NCI-H2029 treated with DMSO at 0.1 percent for 48 hours (cell line): ENCODE measurements around the gene OPN1MW.
"Not testable (repeated sequence)": the region's sequence is repeated elsewhere in the genome, so short reads cannot be mapped to it uniquely, and the experiment has no call there.

Source experiments
- DNase-seq: peaks from one replicate; lab custom pipeline; 2025; lab: John Stamatoyannopoulos, UW

Gene OPN1MW

DNA sequence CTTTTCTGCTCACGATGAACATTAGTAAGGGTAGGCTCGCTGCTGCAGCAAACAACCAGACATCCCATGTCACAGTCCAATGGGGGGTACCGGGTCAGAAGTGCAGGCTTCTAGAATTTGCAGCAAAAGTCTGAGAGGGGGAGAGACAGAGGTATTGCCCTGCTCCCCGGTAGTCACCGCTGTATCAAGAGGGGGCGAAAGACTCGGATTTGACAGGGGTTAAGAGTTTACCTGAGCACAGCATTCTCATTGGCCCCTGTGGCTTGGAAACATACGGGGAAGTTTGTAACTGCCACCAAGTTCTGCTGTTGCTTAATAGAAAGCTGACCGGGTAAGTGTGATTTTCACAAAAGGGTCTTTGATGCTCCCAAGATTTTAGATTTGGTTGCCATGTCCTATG is 28.7 kb downstream of the OPN1MW start:
- DNase-seq, result not testable (repeated sequence)

DNA sequence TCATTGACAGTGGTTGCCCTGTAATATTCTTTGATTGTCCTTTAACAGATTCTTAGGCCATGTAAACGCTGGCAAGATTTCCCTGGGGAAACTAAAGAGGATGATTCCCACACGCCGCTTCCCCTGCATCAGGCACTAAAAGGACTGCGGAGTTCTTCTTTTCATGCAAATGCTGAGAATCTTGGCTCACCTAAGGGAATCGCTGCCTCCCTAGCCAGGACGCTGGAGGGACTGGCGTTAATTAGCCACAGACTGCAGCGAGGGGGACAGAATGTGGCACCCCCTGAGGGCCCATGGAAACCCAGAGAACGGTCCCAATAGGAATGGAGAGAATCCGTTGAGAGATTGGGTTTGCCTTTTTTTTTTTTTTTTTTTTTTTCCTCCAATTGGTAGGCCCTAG is 29.1 kb downstream of the OPN1MW start:
- not testable (repeated sequence) for DNase-seq

GRCh38 chrX:154219456-154219855 is 37.1 kb downstream of the OPN1MW start, which contains the start of gene OPN1MW2:
OPN1MW2 (plus strand) TSS chrX:154219756; CDS start chrX:154219816, 60 bp downstream.
- DNase-seq, result not testable (repeated sequence)

DNA sequence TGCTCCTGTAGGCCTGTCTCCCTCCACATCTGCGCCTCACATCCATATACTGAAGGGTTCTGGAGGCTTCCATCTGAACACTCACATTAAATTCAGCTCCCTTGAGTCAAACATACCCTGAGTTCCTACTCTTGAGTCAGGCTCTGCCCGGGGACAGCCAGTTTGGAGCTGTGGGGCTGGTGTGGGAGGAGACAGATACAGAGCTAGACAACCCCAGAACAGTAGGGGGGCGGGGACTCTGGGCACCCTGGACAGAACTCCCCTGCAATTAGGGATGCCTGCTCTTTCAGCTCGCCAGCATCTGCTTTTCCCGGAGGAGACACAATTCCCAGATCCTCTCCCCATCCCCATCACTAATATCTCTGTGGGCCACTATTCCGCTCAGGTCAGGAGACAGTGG is 42.9 kb downstream of the OPN1MW start:
- not testable (repeated sequence) for DNase-seq

DNA sequence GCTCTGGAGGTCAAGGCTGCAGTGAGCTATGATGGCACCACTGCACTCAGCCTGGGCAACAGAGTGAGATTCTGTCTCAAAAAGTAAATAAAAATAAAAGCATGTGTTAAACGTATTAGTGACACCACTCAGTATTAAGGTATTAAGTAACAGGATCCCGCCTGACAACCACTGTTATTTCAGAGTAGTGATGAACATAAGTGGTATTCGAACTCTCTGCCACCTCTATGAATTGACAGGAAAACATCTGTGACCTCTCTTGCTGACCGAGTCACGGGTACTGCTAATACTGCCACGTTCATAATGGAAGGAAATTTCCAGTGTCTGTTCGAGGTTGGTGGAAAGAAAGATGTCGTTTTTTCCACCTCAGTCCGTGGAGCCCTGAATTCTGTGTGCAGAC is 44.3 kb downstream of the OPN1MW start:
- not testable (repeated sequence) for DNase-seq

DNA sequence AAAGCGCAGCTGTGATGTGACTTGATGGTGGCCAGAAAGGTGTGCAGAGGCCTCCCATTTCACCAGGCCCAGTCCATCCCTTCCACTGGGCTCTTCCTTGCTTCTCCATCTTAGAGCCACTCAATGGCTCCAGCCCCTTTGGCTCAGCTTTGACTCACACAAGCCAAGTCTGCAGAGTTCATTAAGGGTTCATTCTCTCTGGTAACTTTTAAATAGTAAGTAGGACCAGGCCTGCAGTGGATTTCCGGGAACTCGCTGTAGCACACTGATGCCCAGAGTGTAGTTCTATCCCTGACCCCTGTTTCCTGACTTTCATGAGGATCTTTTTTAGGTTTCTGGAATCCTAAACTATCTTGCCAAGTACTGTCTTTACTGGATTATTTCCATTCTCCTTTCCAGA is 49.0 kb downstream of the OPN1MW start:
- not testable (repeated sequence) for DNase-seq

DNA sequence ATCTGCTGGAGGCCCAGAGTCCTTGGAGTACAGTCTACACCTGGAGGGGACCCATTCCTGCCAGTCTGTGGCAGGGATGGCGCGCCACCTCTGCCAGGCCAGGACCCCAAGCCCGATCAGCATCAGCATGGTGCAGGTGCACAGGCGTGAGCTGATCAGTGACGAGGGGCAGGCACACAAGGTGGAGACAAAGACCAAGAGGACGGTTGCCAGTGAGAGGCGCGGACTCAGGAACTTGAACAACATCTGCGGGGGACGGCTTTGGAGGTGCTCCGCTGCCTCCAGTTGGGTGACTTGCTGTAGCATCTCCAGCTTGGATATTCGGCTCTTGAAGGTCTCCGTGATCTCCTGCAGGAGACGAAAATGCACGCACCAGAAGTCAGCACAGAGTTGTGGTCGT is 51.2 kb downstream of the OPN1MW start:
- not testable (repeated sequence) for DNase-seq

DNA sequence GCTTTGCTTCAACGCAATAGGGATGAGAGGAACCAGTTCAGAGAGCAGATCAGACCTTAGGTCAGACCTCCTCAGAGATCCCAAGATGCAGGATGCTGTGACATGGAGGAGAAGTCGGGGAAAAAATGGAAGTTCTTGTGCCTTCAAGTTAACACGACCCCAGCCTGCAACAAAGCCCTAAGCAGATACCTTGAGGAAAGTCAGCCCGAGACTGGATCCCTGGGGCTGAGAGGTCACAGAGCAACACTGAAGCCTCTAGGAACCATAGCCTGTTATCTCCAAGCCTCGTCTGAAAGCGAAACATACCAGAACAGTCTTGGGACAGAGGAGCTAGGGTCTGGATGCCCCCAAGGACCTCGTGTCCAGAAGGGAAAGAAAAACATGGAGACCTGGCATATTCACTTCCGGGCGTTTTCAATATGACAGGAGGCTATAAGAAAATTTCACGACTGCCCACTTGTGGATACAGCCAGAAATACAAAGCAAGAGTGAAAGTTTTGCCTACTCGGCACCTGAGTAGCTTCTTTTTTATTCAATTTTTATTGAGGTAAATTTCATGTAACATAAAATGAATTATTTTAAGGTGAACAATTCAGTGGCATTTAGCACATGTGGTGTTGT is 56.7 kb downstream of the OPN1MW start:
- DNase-seq, result not testable (repeated sequence)

DNA sequence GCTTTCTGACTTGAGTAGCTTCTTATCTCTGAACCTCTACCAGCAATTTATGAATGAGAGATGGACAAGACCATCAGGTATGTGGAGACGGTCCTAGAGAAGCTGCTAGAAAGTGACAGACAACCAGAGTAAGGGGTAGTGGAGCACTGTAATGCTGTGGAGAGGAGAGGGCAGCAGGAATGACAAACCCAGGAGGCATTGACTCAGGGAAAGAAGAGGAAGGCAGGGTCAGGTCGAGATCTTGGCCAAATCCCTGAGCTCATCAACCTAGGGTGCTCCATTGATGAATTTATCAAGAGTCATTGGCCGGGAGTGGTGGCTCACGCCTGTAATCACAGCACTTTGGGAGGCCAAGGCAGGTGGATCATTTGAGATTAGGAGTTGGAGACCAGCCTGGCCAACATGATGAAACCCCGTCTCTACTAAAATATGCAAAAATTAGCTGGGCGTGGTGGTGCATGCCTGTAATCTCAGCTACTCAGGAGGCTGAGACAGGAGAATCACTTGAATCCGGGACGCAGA is 57.6 kb downstream of the OPN1MW start:
- not testable (repeated sequence) for DNase-seq
